GM12878 (cell line): Measurements from ENCODE around the gene ANKRD13A. TPM values are rescaled to one million over a fixed set of nuclear protein-coding genes. Genes with fewer than 3 reads are reported as not detected.
A peak's percentile ranks its signal among the peaks of the same experiment; 100 is the strongest.

Experiments used
- ATAC-seq: fragments of 200-7000 bp; cut with Tn5 transposase; 3 replicates; pipeline ENCODE4 v1.9.1; 2020; ENCODE audit warnings: mild to moderate bottlenecking, moderate library complexity
- BruUV-seq: library from RNA; stranded (reverse); fragments of 400-500 nt; replicated peaks from 2 replicates; lab custom pipeline; 2021; lab: Mats Ljungman, UMichigan
- CTCF ChIA-PET: fragments of 300-600 bp; sonication (Branson Sonifier 250); formaldehyde crosslinking; extraction: SDS; loops from one replicate; lab custom pipeline; 2021; ENCODE audit warnings: inconsistent platforms; lab: Yijun Ruan, JAX
- POLR2A ChIA-PET: fragments of 350-600 bp; formaldehyde crosslinking; extraction: SDS; loops from one replicate; lab custom pipeline; 2021; ENCODE audit warnings: inconsistent platforms; lab: Charles Lee
- RAD21 ChIA-PET: fragments of 300-600 bp; sonication (Branson Sonifier 250); formaldehyde crosslinking; loops from one replicate; lab custom pipeline; 2023; ENCODE audit warnings: antibody characterized with exemption; ENCODE audit not compliant: unreplicated experiment; lab: Charles Lee
- SMC1A ChIA-PET: fragments of 300-600 bp; sonication (Branson Sonifier 250); formaldehyde crosslinking; loops from one replicate; lab custom pipeline; 2023; ENCODE audit not compliant: unreplicated experiment, uncharacterized antibody; lab: Charles Lee
- DNase-seq: peaks from one replicate; pipeline ENCODE4 v3.0.0-alpha.2; 2011; ENCODE audit warnings: low read depth, low spot score
- FAIRE-seq: peaks from 3 replicates; lab custom pipeline; 2011; peaks lifted over from hg19 to GRCh38; lab: Jason Lieb, UNC
- H2AFZ ChIP-seq: 2 replicates; pipeline ENCODE4 v1.6.0; 2011; ENCODE audit warnings: low read depth, low read length, control low read depth; ENCODE audit not compliant: control insufficient read depth
- H3K27ac ChIP-seq: 2 replicates; pipeline ENCODE4 v1.5.1; 2011; ENCODE audit warnings: control low read depth; ENCODE audit not compliant: control insufficient read depth, insufficient read depth
- H3K27me3 ChIP-seq, 2 experiments: replicated peaks in 1 of 2; 2 replicates each; pipeline versions ENCODE4 v1.6.0 to v1.6.1; 2011; ENCODE audit warnings: low read length in 1 of 2; ENCODE audit not compliant: control insufficient read depth in 2 of 2, insufficient read depth in 2 of 2
- H3K36me3 ChIP-seq, 2 experiments: 2 replicates each; pipeline ENCODE4 v1.5.1; 2011; ENCODE audit warnings: low read length in 1 of 2; ENCODE audit not compliant: control insufficient read depth in 2 of 2, insufficient read depth in 2 of 2
- H3K4me1 ChIP-seq: 2 replicates; pipeline ENCODE4 v1.6.1; 2011; ENCODE audit warnings: mild to moderate bottlenecking, low read length, moderate library complexity, mixed read lengths; ENCODE audit not compliant: control insufficient read depth, insufficient read depth
- H3K4me2 ChIP-seq: 2 replicates; pipeline ENCODE4 v1.6.0; 2011; ENCODE audit warnings: control low read depth; ENCODE audit not compliant: control insufficient read depth, insufficient read depth
- H3K4me3 ChIP-seq: fragments of 200-600 bp; sonication (generic); 2 replicates; pipeline ENCODE4 v1.5.1; 2016
- H3K79me2 ChIP-seq: 2 replicates; pipeline ENCODE4 v1.6.0; 2011; ENCODE audit warnings: low read length; ENCODE audit not compliant: control insufficient read depth, insufficient read depth
- H3K9ac ChIP-seq: 2 replicates; pipeline ENCODE4 v1.8.0; 2011; ENCODE audit warnings: low read length, control low read depth, mixed read lengths; ENCODE audit not compliant: control insufficient read depth, insufficient read depth
- H3K9me3 ChIP-seq: replicated peaks from 3 replicates; pipeline ENCODE4 v1.5.1; 2011; ENCODE audit warnings: mild to moderate bottlenecking, low read length; ENCODE audit not compliant: control insufficient read depth, insufficient read depth
- H4K20me1 ChIP-seq: 2 replicates; pipeline ENCODE4 v1.6.0; 2011; ENCODE audit not compliant: control insufficient read depth, insufficient read depth
- BACH1 ChIP-seq: fragments of 450-650 bp; IDR thresholded peaks from 2 replicates; pipeline ENCODE4 v1.6.1; 2017; ENCODE audit warnings: mild to moderate bottlenecking, borderline replicate concordance
- BMI1 ChIP-seq: fragments of 450-650 bp; IDR thresholded peaks from 2 replicates; pipeline ENCODE4 v1.6.1; 2016; ENCODE audit warnings: mild to moderate bottlenecking, moderate library complexity, borderline replicate concordance
- CBX3 ChIP-seq: fragments of 200-600 bp; sonication (generic); IDR thresholded peaks from 2 replicates; pipeline ENCODE4 v1.6.1; 2016; ENCODE audit warnings: low read depth, borderline replicate concordance
- IRF5 ChIP-seq: fragments of 450-650 bp; IDR thresholded peaks from 2 replicates; pipeline ENCODE4 v1.6.1; 2017; ENCODE audit warnings: borderline replicate concordance
- MEF2A ChIP-seq: IDR thresholded peaks from 2 replicates; pipeline ENCODE4 v1.6.1; 2011; ENCODE audit warnings: low read depth, mild to moderate bottlenecking, low read length, moderate library complexity; ENCODE audit not compliant: insufficient read depth
- MTA3 ChIP-seq: IDR thresholded peaks from 2 replicates; pipeline ENCODE4 v1.6.1; 2012; ENCODE audit warnings: low read length, inconsistent platforms, borderline replicate concordance
- POLR2AphosphoS2 ChIP-seq: IDR thresholded peaks from 2 replicates; pipeline ENCODE4 v1.6.1; 2011; ENCODE audit warnings: low read depth, mild to moderate bottlenecking, low read length, improper control_type of control experiment, moderate library complexity
- SREBF2 ChIP-seq: IDR thresholded peaks from 2 replicates; pipeline ENCODE4 v1.6.1; 2012; ENCODE audit warnings: mild to moderate bottlenecking, low read length
- TCF12 ChIP-seq: IDR thresholded peaks from 2 replicates; pipeline ENCODE4 v1.6.1; 2011; ENCODE audit warnings: low read depth, mild to moderate bottlenecking, low read length
- USF1 ChIP-seq: IDR thresholded peaks from 2 replicates; pipeline ENCODE4 v1.6.1; 2011; ENCODE audit warnings: borderline replicate concordance, low read depth, mild to moderate bottlenecking, moderate library complexity, mixed read lengths, low read length; ENCODE audit not compliant: insufficient read depth; ENCODE audit errors: extremely low read length
- ZBTB4 ChIP-seq: fragments of 450-650 bp; formaldehyde crosslinking; IDR thresholded peaks from 2 replicates; pipeline ENCODE4 v1.4.0; 2022; ENCODE audit warnings: mild to moderate bottlenecking, moderate library complexity
- WGBS: methylation state at CpG from one replicate; pipeline ENCODE4 v1.1.6; 2016; ENCODE audit warnings: low lambda C conversion rate; ENCODE audit not compliant: insufficient replicate concordance, insufficient coverage; ENCODE audit errors: missing lambda C conversion rate; 5-methylcytosine and 5-hydroxymethylcytosine counted together
- in situ Hi-C: fragments of 300-500 bp; cut with MboI; formaldehyde crosslinking; loops from 9 replicates; pipeline ENCODE4 v1.14.3; 2018; ENCODE audit warnings: mixed read lengths
- intact Hi-C: fragments of 100-400 bp; cut with micrococcal nuclease; formaldehyde crosslinking; loops from one replicate; pipeline ENCODE4 v1.14.2; 2022; ENCODE audit not compliant: unreplicated experiment
- polyA plus RNA-seq, 11 experiments: library from polyadenylated mRNA; depleted of rRNA in 4 of 11; unstranded in 6 of 11; stranded (reverse) in 5 of 11; fragments of >200 nt; fragmentation: Nextera tagmentation in 4 of 11; fragmentation: Illumina TruSeq in 1 of 11; extraction: Ambion mirVana in 4 of 11; extraction: Trizol in 1 of 11; gene quantifications; 1 replicate in 1 of 11; 2 replicates in 10 of 11; pipeline versions ENCODE4 v1.2.1 to v1.2.3, GENCODE V29; 2011 to 2016; ENCODE audit warnings: inconsistent platforms in 2 of 11, missing spikeins in 2 of 11, low read depth in 1 of 11
- total RNA-seq, 4 experiments: library from RNA; depleted of rRNA in 3 of 4; stranded (reverse); fragments of >200 nt in 3 of 4; fragmentation: Illumina TruSeq in 1 of 4; extraction: Trizol in 1 of 4; gene quantifications; 2 replicates each; pipeline versions ENCODE4 v1.2.1 to v1.2.3, GENCODE V29; 2013 to 2021
- TF ChIP-seq, protein P1 (sequence below): IDR thresholded peaks from 2 replicates; pipeline ENCODE4 v1.6.1; 2012; ENCODE audit warnings: mild to moderate bottlenecking, low read depth, low read length

ANKRD13A gene
- total and polyA plus RNA-seq, 10 of the 15 experiments (the other 5 are each of a cell fraction or from before 2014, with no cell fraction given): 10.2 to 93.4 (median 76.5) TPM

- TF ChIP-seq USF1 (no peak), IRF5 (no peak), BMI1 (no peak), SREBF2 (no peak), CBX3 (no peak)
Measured at GRCh38 chr12:109994401-109995175, 4.6 kb upstream of the ANKRD13A start (continued).

- RAD21 ChIA-PET: interaction anchor here (2.0 to 3.5 kb wide), 4 partner anchors 9 to 28 kb away, joined by 4 to 17 read pairs (median 12); no protein-coding TSS in a partner anchor
- POLR2A ChIA-PET: interaction anchor here (0.8 to 2.0 kb wide), 3 partner anchors 9 to 22 kb away, joined by 3 to 16 read pairs (median 10); no protein-coding TSS in a partner anchor
- DNase-seq: no peak
- H2AFZ ChIP-seq: no peak overlapping the region; the same call in 1 of the 2 replicates
- peak overlapping the region; percentile 86 for H3K4me3 ChIP-seq
- FAIRE-seq: no peak
- peak overlapping the region; percentile 87 for H3K27ac ChIP-seq
- peak overlapping the region; percentile 99 for H3K4me2 ChIP-seq
- H3K27me3 ChIP-seq: no peaks in the 10 kb centered on the region
- H3K79me2 ChIP-seq: peaks cover 60% of the 10 kb centered on the region
- H3K9me3 ChIP-seq: no peaks in the 10 kb centered on the region
- no peak for ATAC-seq
- CTCF ChIA-PET: interaction anchor here (1.0 to 1.5 kb wide), 3 partner anchors 9 to 97 kb away, joined by 3 read pairs; no protein-coding TSS in a partner anchor
- WGBS: 0% methylated on average over 6 of the region's 6 CpGs
- H3K36me3 ChIP-seq: peaks cover 0 to 6% of the 10 kb centered on the region in 2 experiments; a peak in 1 of 4 replicates
- H4K20me1 ChIP-seq: no peaks in the 10 kb centered on the region
- BruUV-seq: no TSS peak
- peaks cover 5% of the 10 kb centered on the region; the same call in 1 of the 2 replicates for H3K4me1 ChIP-seq
- SMC1A ChIA-PET: interaction anchor here (0.9 to 2.8 kb wide), 8 partner anchors 9 to 107 kb away, joined by 3 to 29 read pairs (median 4); no protein-coding TSS in a partner anchor
- H3K9ac ChIP-seq: peak overlapping the region; percentile 89
- intact Hi-C loops: no loop called here
- in situ Hi-C loops: no loop called here
- no peak for TF ChIP-seq BACH1
- TF ChIP-seq TCF12: no peak
- no peak for TF ChIP-seq ZBTB4 (CRISPR knock-in tag)
- TF ChIP-seq MTA3: no peak
- TF ChIP-seq POLR2AphosphoS2: no peak
- no peak for TF ChIP-seq MEF2A
- TF ChIP-seq, protein P1, sequence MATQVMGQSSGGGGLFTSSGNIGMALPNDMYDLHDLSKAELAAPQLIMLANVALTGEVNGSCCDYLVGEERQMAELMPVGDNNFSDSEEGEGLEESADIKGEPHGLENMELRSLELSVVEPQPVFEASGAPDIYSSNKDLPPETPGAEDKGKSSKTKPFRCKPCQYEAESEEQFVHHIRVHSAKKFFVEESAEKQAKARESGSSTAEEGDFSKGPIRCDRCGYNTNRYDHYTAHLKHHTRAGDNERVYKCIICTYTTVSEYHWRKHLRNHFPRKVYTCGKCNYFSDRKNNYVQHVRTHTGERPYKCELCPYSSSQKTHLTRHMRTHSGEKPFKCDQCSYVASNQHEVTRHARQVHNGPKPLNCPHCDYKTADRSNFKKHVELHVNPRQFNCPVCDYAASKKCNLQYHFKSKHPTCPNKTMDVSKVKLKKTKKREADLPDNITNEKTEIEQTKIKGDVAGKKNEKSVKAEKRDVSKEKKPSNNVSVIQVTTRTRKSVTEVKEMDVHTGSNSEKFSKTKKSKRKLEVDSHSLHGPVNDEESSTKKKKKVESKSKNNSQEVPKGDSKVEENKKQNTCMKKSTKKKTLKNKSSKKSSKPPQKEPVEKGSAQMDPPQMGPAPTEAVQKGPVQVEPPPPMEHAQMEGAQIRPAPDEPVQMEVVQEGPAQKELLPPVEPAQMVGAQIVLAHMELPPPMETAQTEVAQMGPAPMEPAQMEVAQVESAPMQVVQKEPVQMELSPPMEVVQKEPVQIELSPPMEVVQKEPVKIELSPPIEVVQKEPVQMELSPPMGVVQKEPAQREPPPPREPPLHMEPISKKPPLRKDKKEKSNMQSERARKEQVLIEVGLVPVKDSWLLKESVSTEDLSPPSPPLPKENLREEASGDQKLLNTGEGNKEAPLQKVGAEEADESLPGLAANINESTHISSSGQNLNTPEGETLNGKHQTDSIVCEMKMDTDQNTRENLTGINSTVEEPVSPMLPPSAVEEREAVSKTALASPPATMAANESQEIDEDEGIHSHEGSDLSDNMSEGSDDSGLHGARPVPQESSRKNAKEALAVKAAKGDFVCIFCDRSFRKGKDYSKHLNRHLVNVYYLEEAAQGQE: no peak
Measured at GRCh38 chr12:109995361-109995685, 3.9 kb upstream of the ANKRD13A start.
